ENCODE results near the gene EEIG2.

EEIG2 gene

DNA sequence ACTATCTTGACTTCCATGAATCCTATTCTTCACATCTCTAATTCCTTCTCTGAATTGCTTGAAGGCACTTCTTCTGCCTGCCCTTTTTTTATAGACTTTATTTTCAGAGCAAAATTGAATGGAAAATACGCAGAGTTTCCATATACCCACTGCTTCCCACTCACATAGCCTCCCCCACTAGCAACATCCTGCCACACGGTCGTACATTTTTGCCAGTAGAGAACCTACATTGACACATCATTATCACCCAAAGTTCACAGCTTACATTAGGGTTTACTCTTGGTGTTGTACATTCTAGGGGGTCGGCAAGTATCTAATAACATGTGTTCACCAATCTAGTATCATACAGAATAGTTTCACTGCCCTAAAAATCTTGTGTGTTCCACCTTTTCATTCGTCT is 12.3 kb downstream of the EEIG2 start:
- Histone ChIP-seq H4K20me1 (ENCODE audit: insufficient read depth, low read length) (peaks cover 10% of the 10 kb centered on the region), H3K4me1 (ENCODE audit: insufficient read depth, low read length) (peaks cover 13% of the 10 kb centered on the region), H3K9me3 (ENCODE audit: insufficient read depth, low read length, severe bottlenecking) (no peaks in the 10 kb centered on the region), H3K9ac (ENCODE audit: low read depth, low read length) (no peak overlapping the region), H3K4me3 (ENCODE audit: low read depth in 1 of 2, low read length in 2 of 2) (no peak overlapping the region), H3K27me3 (ENCODE audit: insufficient read depth, low read length, poor library complexity) (no peaks in the 10 kb centered on the region), H3K4me2 (ENCODE audit: insufficient read depth, low read length) (no peak overlapping the region), H3K27ac (ENCODE audit: low read length) (no peak overlapping the region), H2AFZ (ENCODE audit: low read depth, low read length) (no peak overlapping the region), H3K79me2 (ENCODE audit: insufficient read depth, low read length) (peaks cover 20% of the 10 kb centered on the region), H3K36me3 (ENCODE audit: insufficient read depth, low read length) (no peaks in the 10 kb centered on the region)
- DNase-seq (no peak), ATAC-seq (ENCODE audit: insufficient read depth, low read depth) (no peak)
- TF ChIP-seq, protein P1, sequence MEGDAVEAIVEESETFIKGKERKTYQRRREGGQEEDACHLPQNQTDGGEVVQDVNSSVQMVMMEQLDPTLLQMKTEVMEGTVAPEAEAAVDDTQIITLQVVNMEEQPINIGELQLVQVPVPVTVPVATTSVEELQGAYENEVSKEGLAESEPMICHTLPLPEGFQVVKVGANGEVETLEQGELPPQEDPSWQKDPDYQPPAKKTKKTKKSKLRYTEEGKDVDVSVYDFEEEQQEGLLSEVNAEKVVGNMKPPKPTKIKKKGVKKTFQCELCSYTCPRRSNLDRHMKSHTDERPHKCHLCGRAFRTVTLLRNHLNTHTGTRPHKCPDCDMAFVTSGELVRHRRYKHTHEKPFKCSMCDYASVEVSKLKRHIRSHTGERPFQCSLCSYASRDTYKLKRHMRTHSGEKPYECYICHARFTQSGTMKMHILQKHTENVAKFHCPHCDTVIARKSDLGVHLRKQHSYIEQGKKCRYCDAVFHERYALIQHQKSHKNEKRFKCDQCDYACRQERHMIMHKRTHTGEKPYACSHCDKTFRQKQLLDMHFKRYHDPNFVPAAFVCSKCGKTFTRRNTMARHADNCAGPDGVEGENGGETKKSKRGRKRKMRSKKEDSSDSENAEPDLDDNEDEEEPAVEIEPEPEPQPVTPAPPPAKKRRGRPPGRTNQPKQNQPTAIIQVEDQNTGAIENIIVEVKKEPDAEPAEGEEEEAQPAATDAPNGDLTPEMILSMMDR (IDR thresholded peaks at IDR 0.05; ENCODE audit: borderline replicate concordance, extremely low read depth, low read length, poor library complexity, severe bottlenecking) = no peak
- no peak for TF ChIP-seq EZH2 (IDR thresholded peaks at IDR 0.05; ENCODE audit: borderline replicate concordance, low read depth, low read length, severe bottlenecking)

DNA sequence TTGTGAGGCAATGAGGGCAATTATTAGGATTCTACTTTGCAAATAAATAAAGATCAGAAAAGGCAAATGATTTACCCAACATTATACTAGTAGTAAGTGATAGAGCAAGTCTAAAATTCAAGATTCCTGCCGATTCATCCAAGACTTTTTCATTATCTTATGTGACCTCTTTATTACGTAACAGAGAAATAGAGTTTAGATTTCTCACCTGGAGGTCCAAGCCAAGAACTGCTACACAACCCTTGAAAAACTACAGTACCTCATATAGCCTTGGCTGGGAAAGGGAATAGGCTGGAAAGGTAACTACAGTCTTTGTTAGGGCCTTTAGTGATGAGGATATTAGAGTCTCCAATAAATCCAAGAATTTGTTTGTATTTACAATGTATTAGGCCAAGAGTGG is 13.3 kb downstream of the EEIG2 start:
- H3K79me2 ChIP-seq (ENCODE audit: insufficient read depth, low read length) = peaks cover 18% of the 10 kb centered on the region
- H3K4me3 ChIP-seq (ENCODE audit: low read depth in 1 of 2, low read length in 2 of 2) = no peak overlapping the region
- no peak overlapping the region for H3K27ac ChIP-seq (ENCODE audit: low read length)
- H3K9me3 ChIP-seq (ENCODE audit: insufficient read depth, low read length, severe bottlenecking) = no peaks in the 10 kb centered on the region
- no peak overlapping the region for H3K4me2 ChIP-seq (ENCODE audit: insufficient read depth, low read length)
- no peaks in the 10 kb centered on the region for H3K27me3 ChIP-seq (ENCODE audit: insufficient read depth, low read length, poor library complexity)
- H3K9ac ChIP-seq (ENCODE audit: low read depth, low read length) = no peak overlapping the region
- TF ChIP-seq, protein P1 (IDR thresholded peaks at IDR 0.05; ENCODE audit: borderline replicate concordance, extremely low read depth, low read length, poor library complexity, severe bottlenecking) = no peak
- no peak for TF ChIP-seq EZH2 (IDR thresholded peaks at IDR 0.05; ENCODE audit: borderline replicate concordance, low read depth, low read length, severe bottlenecking)
- ATAC-seq (ENCODE audit: insufficient read depth, low read depth) (no peak), DNase-seq (no peak)
- H2AFZ ChIP-seq (ENCODE audit: low read depth, low read length) = no peak overlapping the region
- H4K20me1 ChIP-seq (ENCODE audit: insufficient read depth, low read length) = peaks cover 10% of the 10 kb centered on the region
- peaks cover 13% of the 10 kb centered on the region for H3K4me1 ChIP-seq (ENCODE audit: insufficient read depth, low read length)
- no peaks in the 10 kb centered on the region for H3K36me3 ChIP-seq (ENCODE audit: insufficient read depth, low read length)

DNA sequence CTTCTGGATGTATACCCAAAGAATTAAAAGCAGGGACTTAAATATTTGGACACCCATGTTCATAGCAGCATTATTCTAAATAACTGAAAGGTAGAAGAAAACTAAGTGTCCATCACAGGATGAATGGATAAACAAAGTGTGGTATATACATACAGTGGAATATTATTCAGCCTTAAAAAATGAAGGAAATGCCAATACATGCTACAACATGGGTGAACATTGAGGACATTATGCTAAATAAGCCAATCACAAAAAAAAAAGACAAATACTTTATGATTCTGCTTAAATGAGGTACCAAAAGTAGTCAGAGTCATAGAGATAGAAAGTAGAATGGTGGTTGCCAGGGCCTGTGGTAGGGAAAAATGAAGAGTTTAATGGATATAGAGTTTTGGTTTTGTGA is 14.1 kb downstream of the EEIG2 start:
- H3K27ac ChIP-seq (ENCODE audit: low read length) = no peak overlapping the region

More for the DNA sequence above, 14.1 kb downstream of the EEIG2 start:
- Histone ChIP-seq H3K4me2 (ENCODE audit: insufficient read depth, low read length) (no peak overlapping the region), H3K79me2 (ENCODE audit: insufficient read depth, low read length) (peaks cover 18% of the 10 kb centered on the region), H3K36me3 (ENCODE audit: insufficient read depth, low read length) (no peaks in the 10 kb centered on the region), H3K4me1 (ENCODE audit: insufficient read depth, low read length) (peaks cover 13% of the 10 kb centered on the region), H4K20me1 (ENCODE audit: insufficient read depth, low read length) (peaks cover 10% of the 10 kb centered on the region), H3K4me3 (ENCODE audit: low read depth in 1 of 2, low read length in 2 of 2) (no peak overlapping the region), H3K27me3 (ENCODE audit: insufficient read depth, low read length, poor library complexity) (no peaks in the 10 kb centered on the region), H3K9me3 (ENCODE audit: insufficient read depth, low read length, severe bottlenecking) (no peaks in the 10 kb centered on the region), H3K9ac (ENCODE audit: low read depth, low read length) (no peak overlapping the region), H2AFZ (ENCODE audit: low read depth, low read length) (no peak overlapping the region)
- DNase-seq (no peak), ATAC-seq (ENCODE audit: insufficient read depth, low read depth) (no peak)
- TF ChIP-seq, protein P1 (IDR thresholded peaks at IDR 0.05; ENCODE audit: borderline replicate concordance, extremely low read depth, low read length, poor library complexity, severe bottlenecking) = no peak
- no peak for TF ChIP-seq EZH2 (IDR thresholded peaks at IDR 0.05; ENCODE audit: borderline replicate concordance, low read depth, low read length, severe bottlenecking)

Data from DND-41 (cell line).